ENCODE measurements around the gene C12orf43. TPM values are rescaled to one million over a fixed set of nuclear protein-coding genes. Genes with fewer than 3 reads are reported as not detected.

The C12orf43 gene
- total RNA-seq, 1 donor from 2014 or later = 25.8 TPM

GRCh38 chr12:121025442-121026226 lies 9.3 kb upstream of the C12orf43 start:
- no peak for DNase-seq (ENCODE audit: low read depth, low spot score)
- H3K27ac Mint-ChIP-seq (ENCODE audit: unreplicated experiment) = no peak overlapping the region
- no peaks in the 10 kb centered on the region for H3K4me1 Mint-ChIP-seq
- no peaks in the 10 kb centered on the region for H3K9me3 Mint-ChIP-seq
- no peak for TF ChIP-seq CTCF (conservative IDR thresholded peaks at IDR 0.05)
- peaks cover 4% of the 10 kb centered on the region for H3K27me3 Mint-ChIP-seq (ENCODE audit: low read depth)
- no peak overlapping the region for H3K4me3 Mint-ChIP-seq
- no peaks in the 10 kb centered on the region for H3K36me3 Mint-ChIP-seq (ENCODE audit: low read depth)

- no peak for DNase-seq (ENCODE audit: low read depth, low spot score)
Measured at GRCh38 chr12:121023799-121024198, 7.5 kb upstream of the C12orf43 start.

GRCh38 chr12:121022713-121023112 lies 6.4 kb upstream of the C12orf43 start:
- no peak for TF ChIP-seq CTCF (conservative IDR thresholded peaks at IDR 0.05)
- peaks cover 9% of the 10 kb centered on the region for H3K27me3 Mint-ChIP-seq (ENCODE audit: low read depth)
- no peak overlapping the region for H3K4me3 Mint-ChIP-seq
- no peaks in the 10 kb centered on the region for H3K36me3 Mint-ChIP-seq (ENCODE audit: low read depth)
- no peak overlapping the region for H3K27ac Mint-ChIP-seq (ENCODE audit: unreplicated experiment)
- H3K9me3 Mint-ChIP-seq = no peaks in the 10 kb centered on the region
- H3K4me1 Mint-ChIP-seq = no peaks in the 10 kb centered on the region
- DNase-seq (ENCODE audit: low read depth, low spot score) = no peak

More at GRCh38 chr12:121023799-121024198, 7.5 kb upstream of the C12orf43 start:
- Mint-ChIP-seq H3K4me1 (no peaks in the 10 kb centered on the region), H3K36me3 (ENCODE audit: low read depth) (no peaks in the 10 kb centered on the region), H3K4me3 (no peak overlapping the region), H3K27ac (ENCODE audit: unreplicated experiment) (no peak overlapping the region), H3K27me3 (ENCODE audit: low read depth) (peaks cover 9% of the 10 kb centered on the region), H3K9me3 (no peaks in the 10 kb centered on the region)
- no peak for TF ChIP-seq CTCF (conservative IDR thresholded peaks at IDR 0.05)

GRCh38 chr12:121021754-121022153 lies 5.5 kb upstream of the C12orf43 start:
- no peak for DNase-seq (ENCODE audit: low read depth, low spot score)
- Mint-ChIP-seq H3K4me1 (no peaks in the 10 kb centered on the region), H3K36me3 (ENCODE audit: low read depth) (no peaks in the 10 kb centered on the region), H3K27me3 (ENCODE audit: low read depth) (peaks cover 9% of the 10 kb centered on the region), H3K9me3 (no peaks in the 10 kb centered on the region), H3K4me3 (no peak overlapping the region), H3K27ac (ENCODE audit: unreplicated experiment) (no peak overlapping the region)
- TF ChIP-seq CTCF (conservative IDR thresholded peaks at IDR 0.05) = no peak

- TF ChIP-seq CTCF (conservative IDR thresholded peaks at IDR 0.05) = no peak
- Mint-ChIP-seq H3K27ac (ENCODE audit: unreplicated experiment) (no peak overlapping the region), H3K4me3 (no peak overlapping the region), H3K9me3 (no peaks in the 10 kb centered on the region), H3K4me1 (peaks cover 15% of the 10 kb centered on the region), H3K36me3 (ENCODE audit: low read depth) (no peaks in the 10 kb centered on the region), H3K27me3 (ENCODE audit: low read depth) (peaks cover 5% of the 10 kb centered on the region)
- no peak for DNase-seq (ENCODE audit: low read depth, low spot score)
Measured at GRCh38 chr12:121018860-121019617, 2.8 kb upstream of the C12orf43 start.
